ENCODE measurements around the gene OR13C2. TPM values are rescaled to one million over a fixed set of nuclear protein-coding genes. Genes with fewer than 3 reads are reported as not detected.

OR13C2 gene
- total RNA-seq, 2 donors from 2014 or later, result not detected

DNA sequence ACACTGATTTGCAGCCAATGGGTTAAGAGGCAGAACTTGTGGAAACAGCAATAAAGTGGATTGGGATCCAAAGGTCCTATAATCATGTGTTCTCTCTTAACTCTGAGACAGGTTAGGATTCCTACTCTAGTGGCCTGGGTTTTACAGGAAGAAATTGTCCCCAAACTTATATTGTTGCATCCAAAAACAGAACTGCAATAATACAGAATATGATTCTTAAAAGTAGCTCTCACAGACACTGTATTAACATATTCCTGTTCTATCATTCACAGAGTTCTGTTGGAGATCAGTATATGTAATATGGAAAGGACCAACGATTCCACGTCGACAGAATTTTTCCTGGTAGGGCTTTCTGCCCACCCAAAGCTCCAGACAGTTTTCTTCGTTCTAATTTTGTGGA lies 36.6 kb downstream of the OR13C2 start, which contains the start of gene OR13C8:
Gene OR13C8, plus strand, starts transcription at position 301 of the 400 bp plus-strand sequence. Its CDS starts 0 bp downstream, at position 301.
- TF ChIP-seq, protein P1, sequence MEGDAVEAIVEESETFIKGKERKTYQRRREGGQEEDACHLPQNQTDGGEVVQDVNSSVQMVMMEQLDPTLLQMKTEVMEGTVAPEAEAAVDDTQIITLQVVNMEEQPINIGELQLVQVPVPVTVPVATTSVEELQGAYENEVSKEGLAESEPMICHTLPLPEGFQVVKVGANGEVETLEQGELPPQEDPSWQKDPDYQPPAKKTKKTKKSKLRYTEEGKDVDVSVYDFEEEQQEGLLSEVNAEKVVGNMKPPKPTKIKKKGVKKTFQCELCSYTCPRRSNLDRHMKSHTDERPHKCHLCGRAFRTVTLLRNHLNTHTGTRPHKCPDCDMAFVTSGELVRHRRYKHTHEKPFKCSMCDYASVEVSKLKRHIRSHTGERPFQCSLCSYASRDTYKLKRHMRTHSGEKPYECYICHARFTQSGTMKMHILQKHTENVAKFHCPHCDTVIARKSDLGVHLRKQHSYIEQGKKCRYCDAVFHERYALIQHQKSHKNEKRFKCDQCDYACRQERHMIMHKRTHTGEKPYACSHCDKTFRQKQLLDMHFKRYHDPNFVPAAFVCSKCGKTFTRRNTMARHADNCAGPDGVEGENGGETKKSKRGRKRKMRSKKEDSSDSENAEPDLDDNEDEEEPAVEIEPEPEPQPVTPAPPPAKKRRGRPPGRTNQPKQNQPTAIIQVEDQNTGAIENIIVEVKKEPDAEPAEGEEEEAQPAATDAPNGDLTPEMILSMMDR (conservative IDR thresholded peaks at IDR 0.05), result no peak
- peaks cover 5% of the 10 kb centered on the region for H3K9me3 ChIP-seq (ENCODE audit: control insufficient read depth, low read length)
- H3K27me3 Mint-ChIP-seq (ENCODE audit: insufficient read depth), result no peaks in the 10 kb centered on the region
- H3K27me3 ChIP-seq (ENCODE audit: control insufficient read depth, insufficient read depth, low read length, poor library complexity, severe bottlenecking), result no peaks in the 10 kb centered on the region
- 80 to 82% methylated on average over 1 to 4 of the region's 4 CpGs for WGBS, 2 experiments (ENCODE audit: insufficient coverage in 1 of 2, insufficient read length in 1 of 2)
- no peak within 1 kb of the TSS for H3K4me3 ChIP-seq (ENCODE audit: low read length)
- H3K9ac ChIP-seq (ENCODE audit: extremely low read depth, low read length, poor library complexity, severe bottlenecking), result no peak within 1 kb of the TSS
- no peak within 1 kb of the TSS for H3K27ac Mint-ChIP-seq
- no peak within 1 kb of the TSS for H3K27ac ChIP-seq (ENCODE audit: low read depth, low read length)
- H3K4me1 Mint-ChIP-seq, result no peaks in the 10 kb centered on the region
- no peaks in the 10 kb centered on the region for H3K36me3 ChIP-seq (ENCODE audit: control insufficient read depth, insufficient read depth, low read length)
- peaks cover 5% of the 10 kb centered on the region for H3K9me3 Mint-ChIP-seq
- H3K4me1 ChIP-seq (ENCODE audit: control insufficient read depth, insufficient read depth, low read length), result no peaks in the 10 kb centered on the region
- no peak for DNase-seq
- no peak within 1 kb of the TSS for H3K4me3 Mint-ChIP-seq
- H3K36me3 Mint-ChIP-seq (ENCODE audit: low read depth), result no peaks in the 10 kb centered on the region

DNA sequence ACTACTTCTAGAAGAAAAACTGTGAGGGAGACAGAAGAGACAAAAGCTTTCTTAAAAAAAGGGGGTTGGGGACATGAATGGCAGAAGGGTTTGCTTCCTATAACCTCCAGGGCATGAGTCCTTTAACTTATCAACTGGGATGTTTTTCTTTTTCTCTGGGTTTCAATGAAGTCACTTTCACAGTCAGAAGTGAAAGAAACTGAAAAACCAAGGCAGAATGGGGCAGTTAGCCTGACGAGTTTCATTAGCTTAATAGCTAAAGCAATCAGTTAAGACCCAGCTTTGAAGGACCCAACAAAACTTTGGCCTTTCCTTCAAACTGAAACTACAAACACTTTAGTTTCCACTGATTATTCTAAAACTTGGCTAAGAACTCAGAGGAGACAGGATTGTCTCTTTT lies 41.1 kb downstream of the OR13C2 start:
- peaks cover 5% of the 10 kb centered on the region for H3K9me3 Mint-ChIP-seq
- no peak overlapping the region for H3K4me3 Mint-ChIP-seq
- Histone ChIP-seq H3K4me3 (ENCODE audit: low read length) (no peak overlapping the region), H3K27me3 (ENCODE audit: control insufficient read depth, insufficient read depth, low read length, poor library complexity, severe bottlenecking) (no peaks in the 10 kb centered on the region), H3K4me1 (ENCODE audit: control insufficient read depth, insufficient read depth, low read length) (no peaks in the 10 kb centered on the region), H3K27ac (ENCODE audit: low read depth, low read length) (no peak overlapping the region), H3K36me3 (ENCODE audit: control insufficient read depth, insufficient read depth, low read length) (no peaks in the 10 kb centered on the region), H3K9ac (ENCODE audit: extremely low read depth, low read length, poor library complexity, severe bottlenecking) (no peak overlapping the region), H3K9me3 (ENCODE audit: control insufficient read depth, low read length) (no peaks in the 10 kb centered on the region)
- 69% methylated on average over 1 of the region's 1 CpG; no CpG with 5 or more reads in 1 of the 2 experiments for WGBS, 2 experiments (ENCODE audit: insufficient coverage in 1 of 2, insufficient read length in 1 of 2)
- TF ChIP-seq, protein P1 (conservative IDR thresholded peaks at IDR 0.05), result no peak
- DNase-seq, result no peak
- no peak overlapping the region for H3K27ac Mint-ChIP-seq
- H3K4me1 Mint-ChIP-seq, result no peaks in the 10 kb centered on the region
- H3K27me3 Mint-ChIP-seq (ENCODE audit: insufficient read depth), result no peaks in the 10 kb centered on the region
- no peaks in the 10 kb centered on the region for H3K36me3 Mint-ChIP-seq (ENCODE audit: low read depth)

DNA sequence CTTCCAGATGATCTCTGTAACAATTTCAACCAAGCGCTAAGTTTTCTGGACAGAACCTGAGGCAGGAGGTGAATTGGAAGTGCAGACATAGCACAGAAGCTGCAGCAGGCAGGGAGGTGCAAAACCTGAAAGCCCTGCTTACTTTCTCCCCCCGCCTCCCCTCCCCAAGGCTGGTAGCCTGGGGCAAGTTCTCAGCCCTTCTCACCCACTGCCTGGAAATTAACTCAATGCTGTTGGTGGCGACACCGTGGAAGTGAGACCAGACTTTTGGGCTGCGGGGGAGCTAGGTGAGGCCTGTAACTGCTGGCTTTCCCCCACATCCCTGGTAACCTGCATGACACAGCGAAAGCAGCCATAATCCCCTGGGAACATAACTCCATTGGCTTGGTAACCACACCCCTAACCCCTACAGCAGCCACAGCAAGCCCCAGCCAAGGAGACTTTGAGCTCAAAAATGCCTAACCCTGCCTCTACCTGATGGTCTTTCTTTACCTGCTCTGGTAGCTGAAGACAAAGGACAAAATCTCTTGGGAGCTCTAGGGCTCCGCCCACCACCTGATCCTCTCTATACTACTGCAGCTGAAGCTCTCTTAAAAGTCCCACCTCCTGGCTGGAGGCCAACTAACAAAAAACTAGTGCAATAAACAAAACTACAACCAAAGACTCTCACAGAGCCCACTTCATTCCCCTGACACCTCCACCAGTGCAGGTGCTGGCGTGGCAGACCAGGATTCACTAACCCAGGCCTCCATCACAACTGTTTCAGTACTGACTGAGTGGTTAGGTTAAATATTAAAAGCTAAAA lies 48.4 kb downstream of the OR13C2 start:
- Mint-ChIP-seq H3K27me3 (ENCODE audit: insufficient read depth) (no peaks in the 10 kb centered on the region), H3K4me3 (no peak overlapping the region), H3K4me1 (peaks cover 3% of the 10 kb centered on the region), H3K27ac (peak overlapping the region; percentile 71), H3K9me3 (peaks cover 14% of the 10 kb centered on the region), H3K36me3 (ENCODE audit: low read depth) (no peaks in the 10 kb centered on the region)
- no peaks in the 10 kb centered on the region for H3K27me3 ChIP-seq (ENCODE audit: control insufficient read depth, insufficient read depth, low read length, poor library complexity, severe bottlenecking)
- H3K9me3 ChIP-seq (ENCODE audit: control insufficient read depth, low read length), result no peaks in the 10 kb centered on the region
- no peak overlapping the region for H3K27ac ChIP-seq (ENCODE audit: low read depth, low read length)
- H3K9ac ChIP-seq (ENCODE audit: extremely low read depth, low read length, poor library complexity, severe bottlenecking), result no peak overlapping the region
- no peaks in the 10 kb centered on the region for H3K36me3 ChIP-seq (ENCODE audit: control insufficient read depth, insufficient read depth, low read length)
- 92 to 100% methylated on average over 2 to 8 of the region's 8 CpGs for WGBS, 2 experiments (ENCODE audit: insufficient coverage in 1 of 2, insufficient read length in 1 of 2)
- peak; percentile 57 for DNase-seq
- no peak overlapping the region for H3K4me3 ChIP-seq (ENCODE audit: low read length)
- no peaks in the 10 kb centered on the region for H3K4me1 ChIP-seq (ENCODE audit: control insufficient read depth, insufficient read depth, low read length)
- TF ChIP-seq, protein P1 (conservative IDR thresholded peaks at IDR 0.05), result no peak

All from endodermal cell (in vitro differentiated cells).